Mucosa of stomach (tissue), 1 donor: ENCODE measurements around the gene CDK1.
"Not testable (repeated sequence)": the region's sequence is repeated elsewhere in the genome, so short reads cannot be mapped to it uniquely, and the experiment has no call there.

Experiments used
- H3K27me3 ChIP-seq: one replicate; pipeline ENCODE4 v1.7.0; 2013; ENCODE audit warnings: mild to moderate bottlenecking, low read length; ENCODE audit not compliant: control insufficient read depth, insufficient read depth
- H3K36me3 ChIP-seq: one replicate; pipeline ENCODE4 v1.7.0; 2013; ENCODE audit warnings: low read length; ENCODE audit not compliant: control insufficient read depth, insufficient read depth
- H3K4me1 ChIP-seq: one replicate; pipeline ENCODE4 v1.7.0; 2013; ENCODE audit warnings: mild to moderate bottlenecking, low read length; ENCODE audit not compliant: control insufficient read depth, insufficient read depth
- H3K4me3 ChIP-seq: one replicate; pipeline ENCODE4 v1.7.0; 2013; ENCODE audit warnings: low read length
- H3K9ac ChIP-seq: one replicate; pipeline ENCODE4 v1.7.0; 2013; ENCODE audit warnings: mild to moderate bottlenecking, low read length, moderate library complexity
- H3K9me3 ChIP-seq: one replicate; pipeline ENCODE4 v1.7.0; 2013; ENCODE audit warnings: mild to moderate bottlenecking, low read length, moderate library complexity; ENCODE audit not compliant: control insufficient read depth
- donor health status: Pancreatic carcinoma.

CDK1 gene

GRCh38 chr10:60821656-60822055, 43.4 kb downstream of the CDK1 start:
- Histone ChIP-seq H3K9me3 (no peaks in the 10 kb centered on the region), H3K4me3 (no peak overlapping the region), H3K27me3 (no peaks in the 10 kb centered on the region), H3K4me1 (no peaks in the 10 kb centered on the region), H3K9ac (no peak overlapping the region), H3K36me3 (no peaks in the 10 kb centered on the region)

GRCh38 chr10:60822809-60823208, 44.5 kb downstream of the CDK1 start:
- no peaks in the 10 kb centered on the region for H3K27me3 ChIP-seq
- no peak overlapping the region for H3K4me3 ChIP-seq
- H3K9ac ChIP-seq: no peak overlapping the region
- no peaks in the 10 kb centered on the region for H3K36me3 ChIP-seq
- H3K4me1 ChIP-seq: no peaks in the 10 kb centered on the region
- no peaks in the 10 kb centered on the region for H3K9me3 ChIP-seq

- Histone ChIP-seq H3K9ac (no peak overlapping the region), H3K27me3 (no peaks in the 10 kb centered on the region), H3K4me3 (no peak overlapping the region), H3K4me1 (no peaks in the 10 kb centered on the region), H3K9me3 (no peaks in the 10 kb centered on the region), H3K36me3 (no peaks in the 10 kb centered on the region)
These were observed 45.0 kb downstream of the CDK1 start for GRCh38 chr10:60823324-60823723.

- H3K9ac ChIP-seq: no peak overlapping the region
- H3K36me3 ChIP-seq: no peaks in the 10 kb centered on the region
These were observed 47.2 kb downstream of the CDK1 start for GRCh38 chr10:60825520-60825919.

GRCh38 chr10:60827791-60828488, 49.7 kb downstream of the CDK1 start:
- Histone ChIP-seq H3K4me3 (no peak overlapping the region), H3K27me3 (no peaks in the 10 kb centered on the region), H3K36me3 (no peaks in the 10 kb centered on the region), H3K9me3 (no peaks in the 10 kb centered on the region), H3K9ac (no peak overlapping the region), H3K4me1 (no peaks in the 10 kb centered on the region)

More at GRCh38 chr10:60825520-60825919, 47.2 kb downstream of the CDK1 start:
- Histone ChIP-seq H3K4me1 (no peaks in the 10 kb centered on the region), H3K27me3 (no peaks in the 10 kb centered on the region), H3K4me3 (no peak overlapping the region), H3K9me3 (no peaks in the 10 kb centered on the region)

- H3K36me3 ChIP-seq: no peaks in the 10 kb centered on the region
- H3K9ac ChIP-seq: no peak overlapping the region
- no peak overlapping the region for H3K4me3 ChIP-seq
- H3K4me1 ChIP-seq: no peaks in the 10 kb centered on the region
- no peaks in the 10 kb centered on the region for H3K9me3 ChIP-seq
- H3K27me3 ChIP-seq: no peaks in the 10 kb centered on the region
These were observed 50.2 kb downstream of the CDK1 start for GRCh38 chr10:60828489-60828852.

GRCh38 chr10:60832136-60832535, 53.9 kb downstream of the CDK1 start:
- not testable (repeated sequence) for H3K9ac ChIP-seq, H3K36me3 ChIP-seq, H3K4me3 ChIP-seq, H3K9me3 ChIP-seq, H3K27me3 ChIP-seq, H3K4me1 ChIP-seq

GRCh38 chr10:60834401-60834800, 56.1 kb downstream of the CDK1 start:
- Histone ChIP-seq H3K9ac (no peak overlapping the region), H3K36me3 (no peaks in the 10 kb centered on the region), H3K9me3 (no peaks in the 10 kb centered on the region), H3K4me3 (no peak overlapping the region), H3K27me3 (no peaks in the 10 kb centered on the region), H3K4me1 (no peaks in the 10 kb centered on the region)

- H3K9me3 ChIP-seq: no peaks in the 10 kb centered on the region
- no peaks in the 10 kb centered on the region for H3K36me3 ChIP-seq
- no peak overlapping the region for H3K4me3 ChIP-seq
- H3K9ac ChIP-seq: no peak overlapping the region
- no peaks in the 10 kb centered on the region for H3K4me1 ChIP-seq
- no peaks in the 10 kb centered on the region for H3K27me3 ChIP-seq
These were observed 56.8 kb downstream of the CDK1 start for GRCh38 chr10:60835049-60835448.

- H3K4me3 ChIP-seq, H3K9ac ChIP-seq, H3K27me3 ChIP-seq, H3K36me3 ChIP-seq, H3K9me3 ChIP-seq, H3K4me1 ChIP-seq: not testable (repeated sequence)
These were observed 62.9 kb downstream of the CDK1 start for GRCh38 chr10:60841227-60841626.

- H3K4me3 ChIP-seq: no peak overlapping the region
- H3K9ac ChIP-seq: no peak overlapping the region
These were observed 64.4 kb downstream of the CDK1 start for GRCh38 chr10:60842694-60843093.

More at GRCh38 chr10:60842694-60843093, 64.4 kb downstream of the CDK1 start:
- Histone ChIP-seq H3K9me3 (no peaks in the 10 kb centered on the region), H3K4me1 (no peaks in the 10 kb centered on the region), H3K36me3 (no peaks in the 10 kb centered on the region), H3K27me3 (no peaks in the 10 kb centered on the region)
